Uterus (tissue), 4 donors: ENCODE measurements around the gene SLC15A5. TPM values are rescaled to one million over a fixed set of nuclear protein-coding genes. Genes with fewer than 3 reads are reported as not detected.

Experiments
- DNase-seq, 2 donors: peaks; one replicate each; pipeline ENCODE4 v3.0.0-alpha.2; 2019 to 2020
- H3K27ac ChIP-seq, 2 donors: fragments of 200-600 bp; sonication (generic); 1 replicate in 1 of 2; 2 replicates in 1 of 2; pipeline ENCODE4 v1.5.1; 2016 to 2018
- H3K27me3 ChIP-seq, 2 donors: fragments of 200-600 bp; sonication (generic); one replicate each; pipeline ENCODE4 v1.5.1; 2018 to 2019; ENCODE audit warnings: control low read depth in 1 of 2
- H3K36me3 ChIP-seq, 2 donors: fragments of 200-600 bp; sonication (generic); one replicate each; pipeline ENCODE4 v1.5.1; 2019; ENCODE audit warnings: control low read depth in 1 of 2
- H3K4me1 ChIP-seq, 2 donors: fragments of 200-600 bp; sonication (generic); one replicate each; pipeline ENCODE4 v1.5.1; 2018 to 2019; ENCODE audit warnings: control low read depth in 1 of 2
- H3K4me3 ChIP-seq, 2 donors: fragments of 200-600 bp; sonication (generic); 1 replicate in 1 of 2; 2 replicates in 1 of 2; pipeline ENCODE4 v1.5.1; 2018 to 2019; ENCODE audit warnings: mild to moderate bottlenecking in 1 of 2
- H3K9me3 ChIP-seq, 2 donors: fragments of 200-600 bp; sonication (generic); one replicate each; pipeline ENCODE4 v1.5.1; 2019; ENCODE audit warnings: control low read depth in 1 of 2
- CTCF ChIP-seq, 4 experiments: fragments of 200-600 bp in 2 of 4; fragments of 450-650 bp in 2 of 4; sonication (generic) in 2 of 4; IDR thresholded peaks; one replicate each; pipeline ENCODE4 v1.5.1; 2016 to 2019; ENCODE audit warnings: antibody characterized with exemption in 4 of 4, mild to moderate bottlenecking in 2 of 4, moderate library complexity in 1 of 4
- POLR2A ChIP-seq, 2 donors: fragments of 450-650 bp; IDR thresholded peaks; one replicate each; pipeline ENCODE4 v1.6.1; 2016; ENCODE audit warnings: antibody characterized with exemption in 2 of 2, mild to moderate bottlenecking in 1 of 2, moderate library complexity in 1 of 2
- intact Hi-C: fragments of 100-400 bp; cut with DNase I; formaldehyde crosslinking; loops from one replicate; pipeline ENCODE4 v1.15.1; 2023; ENCODE audit warnings: low total_unique reads
- total RNA-seq, 4 donors: library from RNA; depleted of rRNA in 3 of 4; stranded (reverse); fragments of >200 nt in 3 of 4; gene quantifications; one replicate each; pipeline versions ENCODE4 v1.1.0 to v1.2.4, GENCODE V29; 2014 to 2023
- donor health status: DM: yes; HTN: yes; CAD: no.

The SLC15A5 gene
- total RNA-seq, 4 donors from 2014 or later = not detected

GRCh38 chr12:16258963-16259362 is 18.5 kb downstream of the SLC15A5 start:
- H3K4me3 ChIP-seq = no peak overlapping the region
- H3K4me1 ChIP-seq = no peaks in the 10 kb centered on the region
- intact Hi-C loops = no loop called here

GRCh38 chr12:16246264-16246663 is 31.2 kb downstream of the SLC15A5 start:
- no peak overlapping the region for H3K4me3 ChIP-seq
- intact Hi-C loops = no loop called here
- no peaks in the 10 kb centered on the region for H3K36me3 ChIP-seq
- no peak for DNase-seq
- no peaks in the 10 kb centered on the region for H3K9me3 ChIP-seq
- TF ChIP-seq POLR2A (IDR thresholded peaks at IDR 0.05) (no peak), CTCF (IDR thresholded peaks at IDR 0.05) (no peak)
- H3K4me1 ChIP-seq = no peaks in the 10 kb centered on the region
- no peak overlapping the region for H3K27ac ChIP-seq
- no peaks in the 10 kb centered on the region for H3K27me3 ChIP-seq

More at GRCh38 chr12:16258963-16259362, 18.5 kb downstream of the SLC15A5 start:
- no peaks in the 10 kb centered on the region for H3K9me3 ChIP-seq
- H3K36me3 ChIP-seq = no peaks in the 10 kb centered on the region
- TF ChIP-seq POLR2A (IDR thresholded peaks at IDR 0.05) (no peak), CTCF (IDR thresholded peaks at IDR 0.05) (no peak)
- DNase-seq = no peak
- H3K27me3 ChIP-seq = no peaks in the 10 kb centered on the region
- H3K27ac ChIP-seq = no peak overlapping the region

- H3K27ac ChIP-seq = no peak overlapping the region
- H3K27me3 ChIP-seq = no peaks in the 10 kb centered on the region
- TF ChIP-seq CTCF (IDR thresholded peaks at IDR 0.05) (no peak), POLR2A (IDR thresholded peaks at IDR 0.05) (no peak)
- H3K4me3 ChIP-seq = no peak overlapping the region
- DNase-seq = no peak
- no peaks in the 10 kb centered on the region for H3K36me3 ChIP-seq
- intact Hi-C loops = no loop called here
- no peaks in the 10 kb centered on the region for H3K4me1 ChIP-seq
- H3K9me3 ChIP-seq = no peaks in the 10 kb centered on the region
Observed at GRCh38 chr12:16245209-16245608, 32.3 kb downstream of the SLC15A5 start.

- no peaks in the 10 kb centered on the region for H3K4me1 ChIP-seq
- no peak overlapping the region for H3K27ac ChIP-seq
- no peak for TF ChIP-seq POLR2A (IDR thresholded peaks at IDR 0.05)
- H3K9me3 ChIP-seq = no peaks in the 10 kb centered on the region
- no peak for DNase-seq
- no peaks in the 10 kb centered on the region for H3K36me3 ChIP-seq
- intact Hi-C loops = no loop called here
- no peaks in the 10 kb centered on the region for H3K27me3 ChIP-seq
- no peak overlapping the region for H3K4me3 ChIP-seq
Observed at GRCh38 chr12:16243487-16244412, 33.7 kb downstream of the SLC15A5 start.

GRCh38 chr12:16241346-16241745 is 36.1 kb downstream of the SLC15A5 start:
- no peak for DNase-seq
- no peaks in the 10 kb centered on the region for H3K4me1 ChIP-seq
- TF ChIP-seq POLR2A (IDR thresholded peaks at IDR 0.05) (no peak), CTCF (IDR thresholded peaks at IDR 0.05) (no peak)
- no peaks in the 10 kb centered on the region for H3K36me3 ChIP-seq
- H3K9me3 ChIP-seq = no peaks in the 10 kb centered on the region
- no peak overlapping the region for H3K27ac ChIP-seq
- intact Hi-C loops = no loop called here
- H3K27me3 ChIP-seq = no peaks in the 10 kb centered on the region
- no peak overlapping the region for H3K4me3 ChIP-seq
